HCT116 (cell line): ENCODE results near the gene SYNPR.

Experiments
- EZH2 ChIP-seq: fragments of 200-600 bp; sonication (generic); IDR thresholded peaks from 2 replicates; pipeline ENCODE4 v1.6.1; 2017; ENCODE audit warnings: antibody characterized with exemption, mixed run types
- POLR2A ChIP-seq: IDR thresholded peaks from 2 replicates; pipeline ENCODE4 v1.7.0; 2011; ENCODE audit warnings: borderline replicate concordance; ENCODE audit not compliant: insufficient read depth, insufficient read length; ENCODE audit errors: extremely low read depth
- TF ChIP-seq, protein P1 (sequence below), 3 experiments: fragments of 200-600 bp in 1 of 3; sonication (generic) in 1 of 3; IDR thresholded peaks in 2 of 3; conservative IDR thresholded peaks in 1 of 3; 2 replicates each; pipeline ENCODE4 v1.5.1; 2012 to 2017; ENCODE audit warnings: low read depth in 2 of 3, low read length in 2 of 3, antibody characterized with exemption in 1 of 3, borderline replicate concordance in 1 of 3, control low read depth in 1 of 3, mild to moderate bottlenecking in 1 of 3, mixed read lengths in 1 of 3, mixed run types in 1 of 3, moderate library complexity in 1 of 3; ENCODE audit not compliant: insufficient read depth in 1 of 3
- TF ChIP-seq, protein P2 (sequence below): IDR thresholded peaks from 2 replicates; pipeline ENCODE4 v1.6.1; 2012

- TF ChIP-seq POLR2A (no peak), EZH2 (no peak)
- TF ChIP-seq, protein P1, sequence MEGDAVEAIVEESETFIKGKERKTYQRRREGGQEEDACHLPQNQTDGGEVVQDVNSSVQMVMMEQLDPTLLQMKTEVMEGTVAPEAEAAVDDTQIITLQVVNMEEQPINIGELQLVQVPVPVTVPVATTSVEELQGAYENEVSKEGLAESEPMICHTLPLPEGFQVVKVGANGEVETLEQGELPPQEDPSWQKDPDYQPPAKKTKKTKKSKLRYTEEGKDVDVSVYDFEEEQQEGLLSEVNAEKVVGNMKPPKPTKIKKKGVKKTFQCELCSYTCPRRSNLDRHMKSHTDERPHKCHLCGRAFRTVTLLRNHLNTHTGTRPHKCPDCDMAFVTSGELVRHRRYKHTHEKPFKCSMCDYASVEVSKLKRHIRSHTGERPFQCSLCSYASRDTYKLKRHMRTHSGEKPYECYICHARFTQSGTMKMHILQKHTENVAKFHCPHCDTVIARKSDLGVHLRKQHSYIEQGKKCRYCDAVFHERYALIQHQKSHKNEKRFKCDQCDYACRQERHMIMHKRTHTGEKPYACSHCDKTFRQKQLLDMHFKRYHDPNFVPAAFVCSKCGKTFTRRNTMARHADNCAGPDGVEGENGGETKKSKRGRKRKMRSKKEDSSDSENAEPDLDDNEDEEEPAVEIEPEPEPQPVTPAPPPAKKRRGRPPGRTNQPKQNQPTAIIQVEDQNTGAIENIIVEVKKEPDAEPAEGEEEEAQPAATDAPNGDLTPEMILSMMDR (IDR thresholded peaks at IDR 0.05 in 2 of 3, conservative IDR thresholded peaks at IDR 0.05 in 1 of 3; ENCODE audit: borderline replicate concordance in 1 of 3, insufficient read depth in 1 of 3, low read depth in 2 of 3, low read length in 2 of 3), result peak in 1 of 3 experiments; percentile 38; a peak in 2 of 6 replicates
- TF ChIP-seq, protein P2, sequence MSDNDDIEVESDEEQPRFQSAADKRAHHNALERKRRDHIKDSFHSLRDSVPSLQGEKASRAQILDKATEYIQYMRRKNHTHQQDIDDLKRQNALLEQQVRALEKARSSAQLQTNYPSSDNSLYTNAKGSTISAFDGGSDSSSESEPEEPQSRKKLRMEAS, result no peak
These were observed 383.1 kb downstream of the SYNPR start for GRCh38 chr3:63661242-63661641.
